ENCODE measurements around the gene ZNF284. TPM values are rescaled to one million over a fixed set of nuclear protein-coding genes. Genes with fewer than 3 reads are reported as not detected.

Gene ZNF284
- total RNA-seq, 6 experiments from 2014 or later, result 1.6 to 2.7 (median 2.4) TPM

DNA sequence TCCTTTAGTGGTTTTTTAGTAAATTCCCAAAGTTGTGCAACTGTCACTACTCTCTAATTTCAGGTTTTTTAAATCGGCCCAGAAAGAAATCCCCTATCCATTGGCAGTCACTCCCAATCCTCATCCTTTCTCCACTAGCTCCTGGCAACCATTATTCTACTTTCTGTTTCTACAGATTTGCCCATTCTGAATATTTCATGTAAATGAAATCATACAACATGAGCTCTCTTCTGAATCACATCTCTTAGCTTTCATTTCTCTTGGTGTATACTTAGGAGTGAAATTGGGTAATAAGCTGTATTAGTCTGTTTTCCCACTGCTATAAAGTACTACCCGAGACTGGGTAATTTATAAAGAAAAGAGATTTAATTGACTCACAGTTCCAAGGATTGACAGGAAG lies 29.8 kb upstream of the ZNF284 start:
- no peak for DNase-seq
- H3K36me3 Mint-ChIP-seq (ENCODE audit: low read depth), result no peaks in the 10 kb centered on the region
- H3K27me3 Mint-ChIP-seq (ENCODE audit: insufficient read depth), result no peaks in the 10 kb centered on the region; the same call in none of the 2 replicates
- peaks cover 12% of the 10 kb centered on the region for H3K9me3 Mint-ChIP-seq
- TF ChIP-seq, protein P1, sequence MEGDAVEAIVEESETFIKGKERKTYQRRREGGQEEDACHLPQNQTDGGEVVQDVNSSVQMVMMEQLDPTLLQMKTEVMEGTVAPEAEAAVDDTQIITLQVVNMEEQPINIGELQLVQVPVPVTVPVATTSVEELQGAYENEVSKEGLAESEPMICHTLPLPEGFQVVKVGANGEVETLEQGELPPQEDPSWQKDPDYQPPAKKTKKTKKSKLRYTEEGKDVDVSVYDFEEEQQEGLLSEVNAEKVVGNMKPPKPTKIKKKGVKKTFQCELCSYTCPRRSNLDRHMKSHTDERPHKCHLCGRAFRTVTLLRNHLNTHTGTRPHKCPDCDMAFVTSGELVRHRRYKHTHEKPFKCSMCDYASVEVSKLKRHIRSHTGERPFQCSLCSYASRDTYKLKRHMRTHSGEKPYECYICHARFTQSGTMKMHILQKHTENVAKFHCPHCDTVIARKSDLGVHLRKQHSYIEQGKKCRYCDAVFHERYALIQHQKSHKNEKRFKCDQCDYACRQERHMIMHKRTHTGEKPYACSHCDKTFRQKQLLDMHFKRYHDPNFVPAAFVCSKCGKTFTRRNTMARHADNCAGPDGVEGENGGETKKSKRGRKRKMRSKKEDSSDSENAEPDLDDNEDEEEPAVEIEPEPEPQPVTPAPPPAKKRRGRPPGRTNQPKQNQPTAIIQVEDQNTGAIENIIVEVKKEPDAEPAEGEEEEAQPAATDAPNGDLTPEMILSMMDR (IDR thresholded peaks at IDR 0.05), result no peak
- H3K4me1 Mint-ChIP-seq (ENCODE audit: low read depth), result no peaks in the 10 kb centered on the region
- no peak overlapping the region for H3K27ac Mint-ChIP-seq
- H3K4me3 Mint-ChIP-seq, result no peak overlapping the region

DNA sequence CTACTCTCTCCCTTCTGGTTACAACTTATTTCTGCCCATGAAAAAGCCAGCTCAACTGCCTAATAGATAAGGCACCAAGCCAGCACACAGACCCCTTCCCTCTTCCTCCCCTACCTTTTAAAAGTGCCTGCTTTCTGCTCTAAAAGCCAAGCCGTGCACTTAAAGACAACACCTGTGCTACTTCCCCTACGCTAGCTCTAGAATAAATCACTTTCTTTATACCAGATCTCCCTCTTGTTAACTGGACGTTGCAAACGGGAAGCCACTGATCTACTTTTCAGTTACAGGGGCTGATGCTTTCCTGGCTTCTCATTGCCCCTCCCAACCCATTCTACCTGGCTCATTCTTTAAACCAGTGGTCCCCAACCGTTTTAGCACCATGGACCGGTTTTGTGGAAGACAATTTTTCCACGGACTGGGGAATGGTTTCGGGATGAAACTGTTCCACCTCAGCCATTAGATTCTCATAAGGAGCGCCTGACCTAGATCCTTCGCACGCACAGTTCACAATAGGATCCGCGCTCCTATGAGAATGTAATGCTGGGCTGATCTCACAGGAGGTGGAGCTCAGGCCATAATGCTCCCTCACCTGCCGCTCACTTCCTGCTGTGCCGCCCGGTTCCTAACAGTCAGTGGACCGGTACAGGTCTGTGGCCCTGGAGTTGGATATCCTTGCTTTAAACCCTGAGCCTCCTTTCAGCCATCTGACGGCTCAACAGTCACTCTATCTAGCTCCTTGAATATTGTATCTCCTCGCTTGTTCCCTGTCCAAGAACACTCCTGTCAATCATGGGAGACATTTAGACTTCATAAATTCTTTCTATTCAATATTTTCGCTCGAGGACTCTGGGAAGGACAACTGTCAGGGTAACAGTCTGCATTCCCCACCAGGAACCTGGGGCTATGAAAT lies 21.0 kb upstream of the ZNF284 start:
- TF ChIP-seq, protein P1 (IDR thresholded peaks at IDR 0.05), result no peak
- no peak for DNase-seq
- Mint-ChIP-seq H3K36me3 (ENCODE audit: low read depth) (peaks cover 19% of the 10 kb centered on the region), H3K4me3 (peak overlapping the region; percentile 96), H3K27ac (0 out of 2 replicates have a peak overlapping the region, but pooled peaks have one; percentile 82), H3K9me3 (no peaks in the 10 kb centered on the region; the same call in 1 of the 2 replicates), H3K4me1 (ENCODE audit: low read depth) (peaks cover 19% of the 10 kb centered on the region), H3K27me3 (ENCODE audit: insufficient read depth) (peaks cover 5% of the 10 kb centered on the region)

DNA sequence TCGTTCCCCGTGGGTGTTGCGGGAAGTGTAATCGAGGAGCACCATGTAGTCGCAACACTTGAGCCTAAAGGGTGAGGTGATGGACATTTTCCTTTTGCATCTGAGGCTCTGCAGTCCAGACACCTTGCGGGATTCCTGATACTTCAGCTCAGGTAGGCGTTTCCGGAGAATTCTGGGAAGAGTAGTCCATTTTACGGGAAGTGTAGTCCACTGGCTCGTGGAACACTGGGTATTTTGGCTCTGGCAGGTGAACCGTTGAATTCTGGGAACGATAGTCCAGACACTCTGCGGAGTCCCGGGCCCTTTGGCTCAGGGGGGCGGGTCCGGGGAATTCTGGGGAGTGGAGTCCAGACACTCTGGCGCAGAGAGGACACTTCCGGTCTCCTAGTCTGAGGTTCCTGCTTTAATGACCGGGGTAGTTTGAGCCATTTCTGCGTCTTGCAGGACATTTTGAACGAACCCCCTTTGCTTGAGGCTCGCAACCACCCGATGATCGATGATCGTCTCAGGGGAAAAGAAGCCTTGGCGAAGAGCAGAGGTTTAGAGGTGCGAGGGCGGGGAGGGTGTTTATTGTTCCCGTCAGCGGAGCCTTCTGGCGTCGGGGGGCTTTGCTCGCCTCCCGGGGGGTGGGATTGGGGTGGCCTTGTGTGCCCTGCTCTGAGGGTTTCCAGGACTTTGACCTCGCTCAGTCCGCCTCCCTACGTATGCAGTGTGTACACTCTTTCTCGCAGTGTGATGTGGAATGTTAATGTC lies 20.1 kb upstream of the ZNF284 start, which contains the start of gene ZNF223:
Gene ZNF223, plus strand, starts transcription at position 387 of the 753 bp plus-strand sequence. CDS start 3,141 bp downstream, outside the sequence.
- Mint-ChIP-seq H3K27me3 (ENCODE audit: insufficient read depth) (peaks cover 5% of the 10 kb centered on the region), H3K27ac (peak within 1 kb of the TSS; percentile 82), H3K4me1 (ENCODE audit: low read depth) (peaks cover 19% of the 10 kb centered on the region), H3K4me3 (peak within 1 kb of the TSS; percentile 96), H3K9me3 (no peaks in the 10 kb centered on the region; the same call in 1 of the 2 replicates), H3K36me3 (ENCODE audit: low read depth) (peaks cover 20% of the 10 kb centered on the region)
- peak; percentile 90 for DNase-seq
- TF ChIP-seq, protein P1 (IDR thresholded peaks at IDR 0.05), result no peak

DNA sequence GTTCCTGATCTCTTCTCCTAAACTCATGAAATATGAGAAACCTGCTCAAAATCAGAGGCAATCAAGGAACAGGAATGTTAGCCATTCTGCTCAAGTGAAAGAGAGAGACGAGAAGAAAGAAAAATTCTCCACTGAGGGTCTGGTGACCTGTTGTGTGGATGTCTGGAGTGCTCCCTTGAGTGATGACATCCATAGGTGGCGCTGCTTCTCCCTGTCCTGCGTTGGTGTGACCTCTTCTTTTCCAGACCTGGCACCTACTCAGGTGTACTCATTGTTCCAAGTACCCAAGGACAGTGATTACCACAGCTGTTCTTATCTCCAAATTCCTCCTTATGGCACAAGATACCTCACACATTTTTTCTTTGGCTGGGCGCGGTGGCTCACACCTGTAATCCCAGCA lies 16.1 kb upstream of the ZNF284 start:
- TF ChIP-seq, protein P1 (IDR thresholded peaks at IDR 0.05), result peak; percentile 20; the same call in 1 of the 2 replicates
- Mint-ChIP-seq H3K4me1 (ENCODE audit: low read depth) (peaks cover 16% of the 10 kb centered on the region), H3K36me3 (ENCODE audit: low read depth) (peaks cover 39% of the 10 kb centered on the region), H3K9me3 (no peaks in the 10 kb centered on the region; the same call in 1 of the 2 replicates), H3K4me3 (no peak overlapping the region), H3K27me3 (ENCODE audit: insufficient read depth) (no peaks in the 10 kb centered on the region; the same call in 1 of the 2 replicates), H3K27ac (no peak overlapping the region)
- DNase-seq, result no peak

DNA sequence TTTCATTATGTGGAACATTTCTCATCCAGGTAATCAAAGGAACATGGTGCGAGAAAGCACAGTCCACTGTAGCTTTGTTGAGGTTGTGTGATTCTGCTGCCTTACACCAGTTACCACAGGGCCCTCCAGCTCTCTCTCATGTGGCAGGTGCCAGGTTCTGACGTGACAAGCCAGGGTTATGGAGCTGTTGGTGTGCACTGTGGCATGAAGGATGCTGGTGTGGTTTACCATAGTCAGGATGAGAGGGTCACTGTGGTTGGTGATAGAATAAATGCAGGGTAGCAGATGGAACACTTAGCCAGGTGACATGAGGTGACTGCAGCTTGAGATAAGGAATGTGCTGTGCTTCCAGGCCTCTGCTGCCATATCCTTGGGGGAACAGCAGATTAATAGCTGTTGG lies 12.7 kb upstream of the ZNF284 start:
- no peaks in the 10 kb centered on the region; the same call in 1 of the 2 replicates for H3K9me3 Mint-ChIP-seq
- H3K4me3 Mint-ChIP-seq, result no peak overlapping the region
- no peak overlapping the region for H3K27ac Mint-ChIP-seq
- H3K4me1 Mint-ChIP-seq (ENCODE audit: low read depth), result no peaks in the 10 kb centered on the region
- peaks cover 59% of the 10 kb centered on the region for H3K36me3 Mint-ChIP-seq (ENCODE audit: low read depth)
- DNase-seq, result no peak
- no peaks in the 10 kb centered on the region; the same call in 1 of the 2 replicates for H3K27me3 Mint-ChIP-seq (ENCODE audit: insufficient read depth)
- TF ChIP-seq, protein P1 (IDR thresholded peaks at IDR 0.05), result no peak

All from HFFc6 (cell line).